Prostate gland (tissue), 2 donors: ENCODE measurements around the gene TFEC. TPM values are rescaled to one million over a fixed set of nuclear protein-coding genes. Genes with fewer than 3 reads are reported as not detected.

Experiments
- DNase-seq: peaks from one replicate; pipeline ENCODE4 v3.0.0-alpha.2; 2019; ENCODE audit warnings: low spot score
- H3K27ac ChIP-seq, 2 donors: fragments of 200-600 bp; sonication (generic); 2 replicates each; pipeline ENCODE4 v1.5.1; 2017 to 2019
- H3K27me3 ChIP-seq: fragments of 200-600 bp; sonication (generic); replicated peaks from 2 replicates; pipeline ENCODE4 v1.5.1; 2019; ENCODE audit not compliant: insufficient read depth
- H3K36me3 ChIP-seq, 2 donors: fragments of 200-600 bp; sonication (generic); 1 replicate in 1 of 2; 2 replicates in 1 of 2; pipeline versions ENCODE4 v1.5.1 to v1.8.1; 2017 to 2019
- H3K4me1 ChIP-seq: fragments of 200-600 bp; sonication (generic); replicated peaks from 2 replicates; pipeline ENCODE4 v1.5.1; 2019
- H3K4me3 ChIP-seq, 2 donors: fragments of 200-600 bp; sonication (generic); 2 replicates each; pipeline ENCODE4 v1.5.1; 2017 to 2019
- H3K9me3 ChIP-seq: fragments of 200-600 bp; sonication (generic); 2 replicates; pipeline ENCODE4 v1.5.1; 2017
- POLR2A ChIP-seq: fragments of 450-650 bp; IDR thresholded peaks from one replicate; pipeline ENCODE4 v1.6.1; 2016; ENCODE audit warnings: antibody characterized with exemption, mild to moderate bottlenecking
- POLR2AphosphoS5 ChIP-seq: sonication (generic); formaldehyde crosslinking; IDR thresholded peaks from one replicate; pipeline ENCODE4 v1.6.1; 2017; ENCODE audit warnings: antibody characterized with exemption
- WGBS: methylation state at CpG from one replicate; pipeline ENCODE4 v1.1.5; 2018; 5-methylcytosine and 5-hydroxymethylcytosine counted together
- intact Hi-C: fragments of 100-400 bp; cut with DNase I; formaldehyde crosslinking; loops from one replicate; pipeline ENCODE4 v1.14.2; 2022
- total RNA-seq, 2 donors: library from RNA; depleted of rRNA; stranded (reverse); fragments of >200 nt; gene quantifications; one replicate each; pipeline ENCODE4 v1.1.0, GENCODE V29; 2016
- TF ChIP-seq, protein P1 (sequence below), 4 experiments: fragments of 200-600 bp in 2 of 4; fragments of 450-650 bp in 2 of 4; sonication (generic) in 2 of 4; IDR thresholded peaks; 1 replicate in 3 of 4; 2 replicates in 1 of 4; pipeline ENCODE4 v1.5.1; 2016 to 2019; ENCODE audit warnings: antibody characterized with exemption in 4 of 4, mild to moderate bottlenecking in 2 of 4, moderate library complexity in 2 of 4

TFEC gene
- total RNA-seq, 2 donors from 2014 or later, result 0.32 to 0.85 TPM

DNA sequence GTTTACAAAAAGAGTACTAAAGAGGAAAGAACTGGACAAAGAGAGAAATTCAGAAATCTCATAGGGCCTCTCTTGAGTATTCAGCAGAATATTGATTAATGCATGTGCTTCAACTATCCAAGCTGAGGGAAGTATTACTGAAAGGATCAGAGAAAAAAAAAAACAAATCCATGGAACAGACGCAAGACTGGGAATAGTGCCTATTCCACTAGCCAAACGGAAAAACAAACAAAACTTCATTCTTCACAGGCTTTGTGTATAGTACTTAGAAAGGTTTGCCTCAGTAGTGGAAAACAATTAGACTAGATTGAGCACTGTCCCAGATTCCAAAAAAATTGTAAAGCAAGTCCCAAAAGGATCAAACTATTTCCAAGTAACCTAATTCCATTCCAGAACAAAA, 106.2 kb downstream of the TFEC start:
- intact Hi-C loops, result no loop called here
- Histone ChIP-seq H3K4me1 (no peaks in the 10 kb centered on the region), H3K27me3 (no peaks in the 10 kb centered on the region), H3K9me3 (no peaks in the 10 kb centered on the region), H3K36me3 (no peaks in the 10 kb centered on the region), H3K27ac (no peak overlapping the region), H3K4me3 (no peak overlapping the region)
- no peak for DNase-seq
- WGBS, result 22% methylated on average over 2 of the region's 2 CpGs
- TF ChIP-seq POLR2A (no peak), POLR2AphosphoS5 (peak; percentile 8)
- TF ChIP-seq, protein P1, sequence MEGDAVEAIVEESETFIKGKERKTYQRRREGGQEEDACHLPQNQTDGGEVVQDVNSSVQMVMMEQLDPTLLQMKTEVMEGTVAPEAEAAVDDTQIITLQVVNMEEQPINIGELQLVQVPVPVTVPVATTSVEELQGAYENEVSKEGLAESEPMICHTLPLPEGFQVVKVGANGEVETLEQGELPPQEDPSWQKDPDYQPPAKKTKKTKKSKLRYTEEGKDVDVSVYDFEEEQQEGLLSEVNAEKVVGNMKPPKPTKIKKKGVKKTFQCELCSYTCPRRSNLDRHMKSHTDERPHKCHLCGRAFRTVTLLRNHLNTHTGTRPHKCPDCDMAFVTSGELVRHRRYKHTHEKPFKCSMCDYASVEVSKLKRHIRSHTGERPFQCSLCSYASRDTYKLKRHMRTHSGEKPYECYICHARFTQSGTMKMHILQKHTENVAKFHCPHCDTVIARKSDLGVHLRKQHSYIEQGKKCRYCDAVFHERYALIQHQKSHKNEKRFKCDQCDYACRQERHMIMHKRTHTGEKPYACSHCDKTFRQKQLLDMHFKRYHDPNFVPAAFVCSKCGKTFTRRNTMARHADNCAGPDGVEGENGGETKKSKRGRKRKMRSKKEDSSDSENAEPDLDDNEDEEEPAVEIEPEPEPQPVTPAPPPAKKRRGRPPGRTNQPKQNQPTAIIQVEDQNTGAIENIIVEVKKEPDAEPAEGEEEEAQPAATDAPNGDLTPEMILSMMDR (IDR thresholded peaks at IDR 0.05), result no peak

DNA sequence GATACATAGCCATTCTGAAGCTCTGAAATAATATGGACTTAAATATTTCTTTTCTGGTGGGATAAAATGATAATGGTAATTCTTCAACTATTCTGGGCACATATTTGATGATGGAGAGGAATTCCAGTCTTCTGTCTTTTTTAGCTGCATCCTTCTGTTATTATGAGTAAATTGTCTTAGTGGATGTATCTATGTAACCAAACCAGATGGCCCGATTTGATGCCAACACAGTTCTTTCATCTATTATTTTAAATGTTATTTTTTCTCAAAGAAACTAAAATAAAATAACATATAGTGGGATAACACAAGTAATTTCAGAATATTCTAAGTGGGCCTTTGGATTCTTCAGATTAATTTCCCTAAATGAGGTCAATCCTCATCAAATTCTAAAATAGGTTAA, 110.2 kb downstream of the TFEC start:
- H3K36me3 ChIP-seq, result no peaks in the 10 kb centered on the region
- H3K4me3 ChIP-seq, result no peak overlapping the region
- H3K9me3 ChIP-seq, result no peaks in the 10 kb centered on the region
- TF ChIP-seq, protein P1 (IDR thresholded peaks at IDR 0.05), result no peak
- TF ChIP-seq POLR2AphosphoS5, result no peak
- no peak for TF ChIP-seq POLR2A
- 88% methylated on average over 1 of the region's 1 CpG for WGBS
- no peak for DNase-seq
- no peak overlapping the region for H3K27ac ChIP-seq
- intact Hi-C loops, result no loop called here
- H3K27me3 ChIP-seq, result no peaks in the 10 kb centered on the region
- H3K4me1 ChIP-seq, result no peaks in the 10 kb centered on the region

DNA sequence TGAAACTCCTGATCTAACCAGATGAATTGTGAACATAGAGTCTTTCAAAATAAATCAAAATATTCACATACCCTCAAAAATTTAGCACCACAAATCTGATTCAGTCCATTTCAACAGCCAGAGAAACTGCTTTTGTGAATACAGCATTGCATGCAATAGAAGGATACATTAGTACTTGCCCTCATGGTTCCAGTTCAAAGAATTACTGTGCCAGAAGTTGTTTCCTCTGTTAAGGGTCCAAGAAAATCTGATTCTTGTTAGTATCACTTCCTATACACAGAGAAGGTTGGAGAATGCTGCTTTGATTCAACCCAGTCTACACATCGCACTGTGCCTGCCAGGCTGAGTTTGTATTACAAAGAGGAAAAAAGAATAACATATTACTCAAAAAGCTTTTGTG, 115.6 kb downstream of the TFEC start:
- TF ChIP-seq, protein P1 (IDR thresholded peaks at IDR 0.05), result no peak
- TF ChIP-seq POLR2A (no peak), POLR2AphosphoS5 (no peak)
- no peak overlapping the region for H3K27ac ChIP-seq
- intact Hi-C loops, result no loop called here
- no peaks in the 10 kb centered on the region for H3K27me3 ChIP-seq
- H3K4me1 ChIP-seq, result no peaks in the 10 kb centered on the region
- WGBS, result 76% methylated on average over 1 of the region's 1 CpG
- no peak for DNase-seq
- no peak overlapping the region for H3K4me3 ChIP-seq
- no peaks in the 10 kb centered on the region for H3K9me3 ChIP-seq
- no peaks in the 10 kb centered on the region for H3K36me3 ChIP-seq

DNA sequence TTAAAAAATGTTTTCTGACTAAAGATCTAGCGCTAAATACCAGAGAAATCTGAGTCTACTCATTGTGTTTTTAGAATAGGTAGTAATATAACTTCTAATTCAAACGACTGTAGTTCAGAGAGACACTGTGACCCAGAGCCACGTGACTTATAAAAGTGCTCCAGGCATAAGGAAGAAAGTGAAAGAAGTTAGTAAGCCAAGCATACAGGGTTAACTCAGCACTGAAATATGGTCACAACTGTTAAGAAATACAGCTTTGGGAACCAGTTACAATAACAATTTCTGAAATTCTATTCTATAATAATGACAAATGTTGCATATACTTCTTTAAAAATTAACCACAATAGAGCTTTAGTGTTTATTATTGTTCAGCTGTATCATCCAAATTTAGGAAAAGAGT, 119.1 kb downstream of the TFEC start:
- WGBS, result 56% methylated on average over 3 of the region's 3 CpGs
- H3K36me3 ChIP-seq, result no peaks in the 10 kb centered on the region
- H3K4me3 ChIP-seq, result no peak overlapping the region
- intact Hi-C loops, result no loop called here
- H3K27ac ChIP-seq, result no peak overlapping the region
- TF ChIP-seq POLR2AphosphoS5 (no peak), POLR2A (no peak)
- TF ChIP-seq, protein P1 (IDR thresholded peaks at IDR 0.05), result no peak
- no peak for DNase-seq
- H3K27me3 ChIP-seq, result no peaks in the 10 kb centered on the region
- no peaks in the 10 kb centered on the region for H3K4me1 ChIP-seq
- H3K9me3 ChIP-seq, result no peaks in the 10 kb centered on the region

DNA sequence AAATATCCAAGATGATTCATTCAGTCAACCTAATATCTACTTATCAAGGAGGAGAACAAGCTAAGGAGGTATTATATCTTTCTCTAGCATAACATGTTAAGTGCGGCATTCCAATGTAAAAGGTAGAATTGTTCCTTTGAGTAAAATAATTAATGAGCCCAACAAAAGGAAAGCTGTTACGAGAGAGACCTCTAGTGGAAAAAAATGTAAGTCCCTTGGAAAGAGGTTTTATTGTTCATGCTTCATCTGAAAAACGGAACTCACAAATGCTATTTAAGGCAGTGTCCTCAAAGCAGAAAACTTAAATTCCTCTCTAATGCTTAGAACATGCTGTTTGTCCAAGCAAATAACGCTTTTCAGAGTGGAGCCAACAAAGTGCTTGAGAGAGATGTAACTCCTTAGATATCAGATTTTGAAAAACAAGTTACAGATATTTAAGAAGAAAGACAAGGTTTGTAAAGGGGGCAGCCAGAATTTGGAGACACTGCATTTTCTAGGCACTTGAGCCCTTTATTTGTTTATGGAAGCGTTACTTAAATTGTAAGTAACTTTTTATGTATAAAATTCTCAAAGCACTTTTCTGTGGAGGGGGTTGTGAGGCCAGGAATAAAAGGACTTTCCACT, 119.9 kb downstream of the TFEC start:
- DNase-seq, result no peak

More for the DNA sequence above, 119.9 kb downstream of the TFEC start:
- Histone ChIP-seq H3K4me1 (no peaks in the 10 kb centered on the region), H3K27me3 (no peaks in the 10 kb centered on the region), H3K27ac (no peak overlapping the region), H3K4me3 (no peak overlapping the region), H3K9me3 (no peaks in the 10 kb centered on the region), H3K36me3 (no peaks in the 10 kb centered on the region)
- no peak for TF ChIP-seq POLR2AphosphoS5
- TF ChIP-seq, protein P1 (IDR thresholded peaks at IDR 0.05), result peak in 3 of 4 experiments; percentile 36 to 53 (median 53)
- intact Hi-C loops, result no loop called here
- WGBS, result 2% methylated on average over 5 of the region's 5 CpGs
